ENCODE data around the gene C2CD3.

C2CD3 gene

GRCh38 chr11:74004759-74005615 lies 165.8 kb downstream of the C2CD3 start:
- DNase-seq (ENCODE audit: low read depth), result no peak
- TF ChIP-seq CTCF (IDR thresholded peaks at IDR 0.05; ENCODE audit: low read length, missing control alignments), result no peak

GRCh38 chr11:74004046-74004695 lies 166.6 kb downstream of the C2CD3 start:
- no peak for DNase-seq (ENCODE audit: low read depth)
- TF ChIP-seq CTCF (IDR thresholded peaks at IDR 0.05; ENCODE audit: low read length, missing control alignments), result no peak
- no peak overlapping the region for H3K4me3 ChIP-seq (replicated peaks; ENCODE audit: low read depth, low read length)

More at GRCh38 chr11:74004759-74005615, 165.8 kb downstream of the C2CD3 start:
- H3K4me3 ChIP-seq (replicated peaks; ENCODE audit: low read depth, low read length), result no peak overlapping the region

GRCh38 chr11:74002832-74003231 lies 168.0 kb downstream of the C2CD3 start:
- TF ChIP-seq CTCF (IDR thresholded peaks at IDR 0.05; ENCODE audit: low read length, missing control alignments), result no peak
- DNase-seq (ENCODE audit: low read depth), result no peak
- H3K4me3 ChIP-seq (replicated peaks; ENCODE audit: low read depth, low read length), result no peak overlapping the region

- no peak for TF ChIP-seq CTCF (IDR thresholded peaks at IDR 0.05; ENCODE audit: low read length, missing control alignments)
- DNase-seq (ENCODE audit: low read depth), result no peak
- no peak overlapping the region for H3K4me3 ChIP-seq (replicated peaks; ENCODE audit: low read depth, low read length)
Observed at GRCh38 chr11:74001822-74002286, 168.9 kb downstream of the C2CD3 start.

- DNase-seq (ENCODE audit: low read depth), result no peak
- TF ChIP-seq CTCF (IDR thresholded peaks at IDR 0.05; ENCODE audit: low read length, missing control alignments), result no peak
- H3K4me3 ChIP-seq (replicated peaks; ENCODE audit: low read depth, low read length), result no peak overlapping the region
Observed at GRCh38 chr11:74000307-74001133, 170.3 kb downstream of the C2CD3 start.

- no peak overlapping the region for H3K4me3 ChIP-seq (replicated peaks; ENCODE audit: low read depth, low read length)
- no peak for TF ChIP-seq CTCF (IDR thresholded peaks at IDR 0.05; ENCODE audit: low read length, missing control alignments)
- DNase-seq (ENCODE audit: low read depth), result no peak
Observed at GRCh38 chr11:73999581-74000306, 171.1 kb downstream of the C2CD3 start.
